Endodermal cell (in vitro differentiated cells): ENCODE measurements around the gene MSL3B.

ENCODE experiments used
- DNase-seq: peaks from one replicate; pipeline ENCODE4 v3.0.0-alpha.2; 2017
- H3K27ac ChIP-seq: 2 replicates; pipeline ENCODE4 v1.5.1; 2013; ENCODE audit warnings: mild to moderate bottlenecking, low read depth, low read length, moderate library complexity
- H3K27me3 ChIP-seq: 2 replicates; pipeline ENCODE4 v1.6.1; 2013; ENCODE audit warnings: mild to moderate bottlenecking, low read length, moderate library complexity; ENCODE audit not compliant: insufficient read depth, control insufficient read depth, poor library complexity, severe bottlenecking
- H3K36me3 ChIP-seq: 2 replicates; pipeline ENCODE4 v1.7.0; 2013; ENCODE audit warnings: mild to moderate bottlenecking, low read length, moderate library complexity; ENCODE audit not compliant: control insufficient read depth, insufficient read depth
- H3K4me1 ChIP-seq: one replicate; pipeline ENCODE4 v1.7.0; 2013; ENCODE audit warnings: low read length; ENCODE audit not compliant: control insufficient read depth, insufficient read depth
- H3K4me3 ChIP-seq: 2 replicates; pipeline ENCODE4 v1.5.1; 2013; ENCODE audit warnings: mild to moderate bottlenecking, low read length, moderate library complexity
- H3K9ac ChIP-seq: 2 replicates; pipeline ENCODE4 v1.6.1; 2013; ENCODE audit warnings: mild to moderate bottlenecking, low read length, moderate library complexity; ENCODE audit not compliant: poor library complexity, severe bottlenecking; ENCODE audit errors: extremely low read depth
- H3K9me3 ChIP-seq: 2 replicates; pipeline ENCODE4 v1.6.1; 2013; ENCODE audit warnings: mild to moderate bottlenecking, low read length, moderate library complexity; ENCODE audit not compliant: control insufficient read depth
- H3K27ac Mint-ChIP-seq: 2 replicates; pipeline ENCODE4 v1.8.0; 2020; ENCODE audit warnings: mixed read lengths
- H3K27me3 Mint-ChIP-seq: 2 replicates; pipeline ENCODE4 v1.8.0; 2021; ENCODE audit warnings: mild to moderate bottlenecking, mixed read lengths; ENCODE audit not compliant: insufficient read depth
- H3K36me3 Mint-ChIP-seq: 2 replicates; pipeline ENCODE4 v1.8.0; 2020; ENCODE audit warnings: low read depth, mixed read lengths
- H3K4me1 Mint-ChIP-seq: 2 replicates; pipeline ENCODE4 v1.8.0; 2020; ENCODE audit warnings: mixed read lengths
- H3K4me3 Mint-ChIP-seq: 2 replicates; pipeline ENCODE4 v1.8.0; 2020; ENCODE audit warnings: mild to moderate bottlenecking, moderate library complexity, mixed read lengths
- H3K9me3 Mint-ChIP-seq: 2 replicates; pipeline ENCODE4 v1.8.0; 2020; ENCODE audit warnings: mild to moderate bottlenecking, mixed read lengths
- WGBS, 2 experiments: methylation state at CpG; one replicate each; pipeline versions ENCODE4 v1.1.5 to v1.1.7; 2013; ENCODE audit warnings: missing lambda C conversion rate in 2 of 2, mixed read lengths in 1 of 2; ENCODE audit not compliant: insufficient coverage in 1 of 2, insufficient read length in 1 of 2; 5-methylcytosine and 5-hydroxymethylcytosine counted together
- TF ChIP-seq, protein P1 (sequence below): fragments of 200-600 bp; sonication (generic); conservative IDR thresholded peaks from 2 replicates; pipeline ENCODE4 v1.5.0; 2021; ENCODE audit warnings: antibody characterized with exemption, mild to moderate bottlenecking

MSL3B gene

DNA sequence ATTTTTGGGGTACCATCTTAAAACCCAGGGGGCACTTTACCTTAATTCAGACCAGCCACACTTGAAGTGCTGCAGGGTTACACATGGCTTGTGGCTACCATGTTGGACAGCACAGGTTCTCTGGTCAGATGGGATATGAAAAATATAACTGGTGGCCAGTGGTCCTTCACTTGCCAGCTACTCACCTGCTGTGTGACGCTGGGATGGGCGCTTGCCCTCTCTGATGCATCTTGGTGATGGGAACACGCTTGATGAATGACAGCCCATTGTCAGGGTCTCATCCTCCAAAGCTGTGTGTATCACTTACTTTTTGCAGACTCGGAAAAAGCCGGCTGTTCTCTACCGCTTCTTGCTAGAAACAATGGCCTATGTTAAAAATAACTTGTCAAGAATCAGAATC is 36.3 kb downstream of the MSL3B start:
- Histone ChIP-seq H3K36me3 (peaks cover 19% of the 10 kb centered on the region), H3K4me1 (no peaks in the 10 kb centered on the region), H3K27me3 (no peaks in the 10 kb centered on the region), H3K9me3 (no peaks in the 10 kb centered on the region), H3K4me3 (no peak overlapping the region), H3K27ac (no peak overlapping the region), H3K9ac (no peak overlapping the region)
- H3K4me1 Mint-ChIP-seq, result no peaks in the 10 kb centered on the region
- no peak overlapping the region for H3K4me3 Mint-ChIP-seq
- H3K9me3 Mint-ChIP-seq, result no peaks in the 10 kb centered on the region
- peaks cover 17% of the 10 kb centered on the region for H3K36me3 Mint-ChIP-seq
- no peak overlapping the region for H3K27ac Mint-ChIP-seq
- H3K27me3 Mint-ChIP-seq, result no peaks in the 10 kb centered on the region
- WGBS, 2 experiments, result 95 to 96% methylated on average over 6 of the region's 6 CpGs
- DNase-seq, result peak; percentile 13
- TF ChIP-seq, protein P1, sequence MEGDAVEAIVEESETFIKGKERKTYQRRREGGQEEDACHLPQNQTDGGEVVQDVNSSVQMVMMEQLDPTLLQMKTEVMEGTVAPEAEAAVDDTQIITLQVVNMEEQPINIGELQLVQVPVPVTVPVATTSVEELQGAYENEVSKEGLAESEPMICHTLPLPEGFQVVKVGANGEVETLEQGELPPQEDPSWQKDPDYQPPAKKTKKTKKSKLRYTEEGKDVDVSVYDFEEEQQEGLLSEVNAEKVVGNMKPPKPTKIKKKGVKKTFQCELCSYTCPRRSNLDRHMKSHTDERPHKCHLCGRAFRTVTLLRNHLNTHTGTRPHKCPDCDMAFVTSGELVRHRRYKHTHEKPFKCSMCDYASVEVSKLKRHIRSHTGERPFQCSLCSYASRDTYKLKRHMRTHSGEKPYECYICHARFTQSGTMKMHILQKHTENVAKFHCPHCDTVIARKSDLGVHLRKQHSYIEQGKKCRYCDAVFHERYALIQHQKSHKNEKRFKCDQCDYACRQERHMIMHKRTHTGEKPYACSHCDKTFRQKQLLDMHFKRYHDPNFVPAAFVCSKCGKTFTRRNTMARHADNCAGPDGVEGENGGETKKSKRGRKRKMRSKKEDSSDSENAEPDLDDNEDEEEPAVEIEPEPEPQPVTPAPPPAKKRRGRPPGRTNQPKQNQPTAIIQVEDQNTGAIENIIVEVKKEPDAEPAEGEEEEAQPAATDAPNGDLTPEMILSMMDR, result no peak

DNA sequence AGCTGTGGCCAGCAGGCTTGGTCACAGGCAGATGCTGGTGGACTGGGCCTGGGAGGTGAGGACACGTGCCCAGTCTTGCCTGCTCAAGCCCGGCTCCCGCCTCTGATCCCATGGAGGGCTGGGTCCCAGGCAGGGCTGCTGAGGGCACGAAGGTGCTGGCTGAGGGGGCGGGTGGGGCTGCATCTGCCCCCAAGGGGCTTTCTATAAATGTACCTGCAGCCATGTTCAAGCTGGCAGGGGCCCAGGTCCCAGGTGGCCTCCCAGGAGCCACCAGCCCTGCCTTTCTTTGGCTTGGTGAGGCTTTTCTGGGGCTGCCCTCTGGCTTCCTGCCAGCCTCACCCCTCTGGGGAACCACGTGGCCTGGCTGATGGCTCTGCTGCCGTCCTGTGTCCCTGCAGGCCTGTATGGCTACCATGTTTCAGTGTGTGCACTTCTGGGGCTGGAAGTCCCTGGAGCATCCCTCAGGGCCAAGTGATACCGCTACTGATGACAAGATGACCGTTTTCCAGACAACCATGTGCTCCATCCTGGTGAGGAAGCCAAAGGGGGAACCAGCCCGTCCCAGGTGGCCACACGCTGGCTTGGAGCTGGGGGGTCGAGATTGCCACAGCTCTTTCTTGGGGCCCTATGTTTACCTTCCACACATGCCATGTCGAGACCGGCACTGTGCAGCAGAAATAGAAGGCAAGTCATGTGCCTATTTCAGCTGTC is 37.0 kb downstream of the MSL3B start:
- TF ChIP-seq, protein P1, result no peak
- 93 to 100% methylated on average over 1 to 14 of the region's 14 CpGs for WGBS, 2 experiments
- H3K27me3 ChIP-seq, result no peaks in the 10 kb centered on the region
- peaks cover 10% of the 10 kb centered on the region for H3K36me3 Mint-ChIP-seq
- no peak overlapping the region for H3K27ac ChIP-seq
- H3K9ac ChIP-seq, result no peak overlapping the region
- H3K27me3 Mint-ChIP-seq, result no peaks in the 10 kb centered on the region
- H3K4me3 Mint-ChIP-seq, result no peak overlapping the region
- no peak overlapping the region for H3K4me3 ChIP-seq
- no peaks in the 10 kb centered on the region for H3K4me1 Mint-ChIP-seq
- H3K36me3 ChIP-seq, result peaks cover 13% of the 10 kb centered on the region
- H3K4me1 ChIP-seq, result no peaks in the 10 kb centered on the region
- no peak overlapping the region for H3K27ac Mint-ChIP-seq
- H3K9me3 Mint-ChIP-seq, result no peaks in the 10 kb centered on the region
- DNase-seq, result peak; percentile 42
- H3K9me3 ChIP-seq, result no peaks in the 10 kb centered on the region

- no peaks in the 10 kb centered on the region for H3K27me3 Mint-ChIP-seq
- no peak overlapping the region for H3K4me3 Mint-ChIP-seq
- peaks cover 4% of the 10 kb centered on the region for H3K36me3 ChIP-seq
- H3K36me3 Mint-ChIP-seq, result peaks cover 4% of the 10 kb centered on the region
- H3K27ac ChIP-seq, result no peak overlapping the region
- H3K27me3 ChIP-seq, result no peaks in the 10 kb centered on the region
- peak; percentile 34 for DNase-seq
- 91 to 100% methylated on average over 1 to 6 of the region's 6 CpGs for WGBS, 2 experiments
- no peak overlapping the region for H3K4me3 ChIP-seq
- H3K27ac Mint-ChIP-seq, result no peak overlapping the region
- TF ChIP-seq, protein P1, result no peak
- H3K9me3 ChIP-seq, result no peaks in the 10 kb centered on the region
- H3K4me1 ChIP-seq, result no peaks in the 10 kb centered on the region
- H3K4me1 Mint-ChIP-seq, result peaks cover 2% of the 10 kb centered on the region
- H3K9ac ChIP-seq, result no peak overlapping the region
- peaks cover 2% of the 10 kb centered on the region for H3K9me3 Mint-ChIP-seq
These were observed 37.9 kb downstream of the MSL3B start for GRCh38 chr2:233830111-233830802.
